ENCODE measurements around the gene SDE2.

Gene SDE2

GRCh38 chr1:226038661-226039060 lies 39.5 kb upstream of the SDE2 start:
- no CpG with 5 or more reads among the region's 1 CpG for WGBS (ENCODE audit: insufficient coverage)
- no peak for DNase-seq
- POLR2A ChIA-PET: no interaction called here
- Histone ChIP-seq H3K27me3 (replicated peaks in 2 of 5; ENCODE audit: control insufficient read depth in 4 of 5, insufficient read depth in 5 of 5, low read length in 4 of 5) (no peaks in the 10 kb centered on the region), H3K4me3 (ENCODE audit: control insufficient read depth in 1 of 7, extremely low read depth in 1 of 7, insufficient read depth in 4 of 7, low read depth in 2 of 7, low read length in 6 of 7) (no peak overlapping the region), H3K4me1 (ENCODE audit: control extremely low read depth in 1 of 4, control insufficient read depth in 4 of 4, insufficient read depth in 4 of 4, low read length in 3 of 4) (peaks cover 12 to 25% (median 19%) of the 10 kb centered on the region in 4 experiments), H3K27ac (ENCODE audit: insufficient read depth in 1 of 2, low read depth in 1 of 2, low read length in 2 of 2, poor library complexity in 1 of 2, severe bottlenecking in 2 of 2) (no peak overlapping the region), H3K36me3 (ENCODE audit: control insufficient read depth in 4 of 4, insufficient read depth in 4 of 4, low read length in 3 of 4) (no peaks in the 10 kb centered on the region), H3K9me3 (ENCODE audit: control extremely low read depth in 1 of 5, control insufficient read depth in 4 of 5, insufficient read depth in 2 of 5, low read depth in 1 of 5, low read length in 4 of 5) (no peaks in the 10 kb centered on the region)
- CTCF ChIA-PET: interaction anchor here (1.6 kb wide), 1 partner anchor 26 kb away, joined by 4 read pairs; no protein-coding TSS in a partner anchor

- ChIA-PET POLR2A (interaction anchor here (1.3 kb wide), 1 partner anchor 36 kb away, joined by 3 read pairs; the partner anchor contains the start of gene SDE2), CTCF (interaction anchor here (1.2 to 4.3 kb wide), 2 partner anchors 29 to 32 kb away, joined by 3 to 31 read pairs; no protein-coding TSS in a partner anchor)
- no peak for DNase-seq
- H3K27me3 ChIP-seq (replicated peaks in 2 of 5; ENCODE audit: control insufficient read depth in 4 of 5, insufficient read depth in 5 of 5, low read length in 4 of 5): no peaks in the 10 kb centered on the region
- 100% methylated on average over 5 of the region's 5 CpGs for WGBS (ENCODE audit: insufficient coverage)
- no peaks in the 10 kb centered on the region for H3K36me3 ChIP-seq (ENCODE audit: control insufficient read depth in 4 of 4, insufficient read depth in 4 of 4, low read length in 3 of 4)
- no peaks in the 10 kb centered on the region for H3K9me3 ChIP-seq (ENCODE audit: control extremely low read depth in 1 of 5, control insufficient read depth in 4 of 5, insufficient read depth in 2 of 5, low read depth in 1 of 5, low read length in 4 of 5)
- H3K4me3 ChIP-seq (ENCODE audit: control insufficient read depth in 1 of 7, extremely low read depth in 1 of 7, insufficient read depth in 4 of 7, low read depth in 2 of 7, low read length in 6 of 7): no peak overlapping the region
- H3K4me1 ChIP-seq (ENCODE audit: control extremely low read depth in 1 of 4, control insufficient read depth in 4 of 4, insufficient read depth in 4 of 4, low read length in 3 of 4): peaks cover 19 to 38% (median 25%) of the 10 kb centered on the region in 4 experiments
- H3K27ac ChIP-seq (ENCODE audit: insufficient read depth in 1 of 2, low read depth in 1 of 2, low read length in 2 of 2, poor library complexity in 1 of 2, severe bottlenecking in 2 of 2): peak overlapping the region in 1 of 2 experiments; percentile 52
Observed at GRCh38 chr1:226035915-226036314, 36.8 kb upstream of the SDE2 start.

- no peaks in the 10 kb centered on the region for H3K36me3 ChIP-seq (ENCODE audit: control insufficient read depth in 4 of 4, insufficient read depth in 4 of 4, low read length in 3 of 4)
- CTCF ChIA-PET: interaction anchor here (1.2 to 4.3 kb wide), 8 partner anchors 13 to 38 kb away, joined by 3 to 31 read pairs (median 7); no protein-coding TSS in a partner anchor
- POLR2A ChIA-PET: interaction anchor here (0.6 to 2.1 kb wide), 5 partner anchors 28 to 373 kb away, joined by 3 to 22 read pairs (median 7); partner anchors contain the start of genes H3-3A and SDE2
- H3K27ac ChIP-seq (ENCODE audit: insufficient read depth in 1 of 2, low read depth in 1 of 2, low read length in 2 of 2, poor library complexity in 1 of 2, severe bottlenecking in 2 of 2): peak overlapping the region in 1 of 2 experiments; percentile 51
- H3K9me3 ChIP-seq (ENCODE audit: control extremely low read depth in 1 of 5, control insufficient read depth in 4 of 5, insufficient read depth in 2 of 5, low read depth in 1 of 5, low read length in 4 of 5): no peaks in the 10 kb centered on the region
- H3K27me3 ChIP-seq (replicated peaks in 2 of 5; ENCODE audit: control insufficient read depth in 4 of 5, insufficient read depth in 5 of 5, low read length in 4 of 5): no peaks in the 10 kb centered on the region
- H3K4me1 ChIP-seq (ENCODE audit: control extremely low read depth in 1 of 4, control insufficient read depth in 4 of 4, insufficient read depth in 4 of 4, low read length in 3 of 4): peaks cover 19 to 47% (median 25%) of the 10 kb centered on the region in 4 experiments
- WGBS (ENCODE audit: insufficient coverage): 0% methylated on average over 3 of the region's 6 CpGs
- H3K4me3 ChIP-seq (ENCODE audit: control insufficient read depth in 1 of 7, extremely low read depth in 1 of 7, insufficient read depth in 4 of 7, low read depth in 2 of 7, low read length in 6 of 7): peak overlapping the region in 1 of 7 experiments; percentile 13
- peak; percentile 97 to 100 (median 99) for DNase-seq
Observed at GRCh38 chr1:226034482-226034881, 35.3 kb upstream of the SDE2 start.

GRCh38 chr1:226033991-226034390 lies 34.8 kb upstream of the SDE2 start:
- Histone ChIP-seq H3K36me3 (ENCODE audit: control insufficient read depth in 4 of 4, insufficient read depth in 4 of 4, low read length in 3 of 4) (no peaks in the 10 kb centered on the region), H3K4me1 (ENCODE audit: control extremely low read depth in 1 of 4, control insufficient read depth in 4 of 4, insufficient read depth in 4 of 4, low read length in 3 of 4) (peaks cover 19 to 52% (median 29%) of the 10 kb centered on the region in 4 experiments), H3K27me3 (replicated peaks in 2 of 5; ENCODE audit: control insufficient read depth in 4 of 5, insufficient read depth in 5 of 5, low read length in 4 of 5) (no peaks in the 10 kb centered on the region), H3K27ac (ENCODE audit: insufficient read depth in 1 of 2, low read depth in 1 of 2, low read length in 2 of 2, poor library complexity in 1 of 2, severe bottlenecking in 2 of 2) (peak overlapping the region in 1 of 2 experiments; percentile 51), H3K9me3 (ENCODE audit: control extremely low read depth in 1 of 5, control insufficient read depth in 4 of 5, insufficient read depth in 2 of 5, low read depth in 1 of 5, low read length in 4 of 5) (no peaks in the 10 kb centered on the region), H3K4me3 (ENCODE audit: control insufficient read depth in 1 of 7, extremely low read depth in 1 of 7, insufficient read depth in 4 of 7, low read depth in 2 of 7, low read length in 6 of 7) (peak overlapping the region in 4 of 7 experiments; percentile 2 to 43 (median 22))
- POLR2A ChIA-PET: interaction anchor here (0.6 to 2.1 kb wide), 5 partner anchors 9 to 341 kb away, joined by 3 to 22 read pairs (median 7); partner anchors contain the start of genes H3-3A and SDE2
- CTCF ChIA-PET: interaction anchor here (1.2 to 4.3 kb wide), 9 partner anchors 12 to 37 kb away, joined by 3 to 31 read pairs (median 7); no protein-coding TSS in a partner anchor
- no peak for DNase-seq

GRCh38 chr1:226033582-226033981 lies 34.4 kb upstream of the SDE2 start:
- no peak overlapping the region for H3K27ac ChIP-seq (ENCODE audit: insufficient read depth in 1 of 2, low read depth in 1 of 2, low read length in 2 of 2, poor library complexity in 1 of 2, severe bottlenecking in 2 of 2)
- H3K27me3 ChIP-seq (replicated peaks in 2 of 5; ENCODE audit: control insufficient read depth in 4 of 5, insufficient read depth in 5 of 5, low read length in 4 of 5): no peaks in the 10 kb centered on the region
- WGBS (ENCODE audit: insufficient coverage): 41% methylated on average over 3 of the region's 4 CpGs
- H3K9me3 ChIP-seq (ENCODE audit: control extremely low read depth in 1 of 5, control insufficient read depth in 4 of 5, insufficient read depth in 2 of 5, low read depth in 1 of 5, low read length in 4 of 5): no peaks in the 10 kb centered on the region
- peak overlapping the region in 3 of 7 experiments; percentile 2 to 43 (median 30) for H3K4me3 ChIP-seq (ENCODE audit: control insufficient read depth in 1 of 7, extremely low read depth in 1 of 7, insufficient read depth in 4 of 7, low read depth in 2 of 7, low read length in 6 of 7)
- CTCF ChIA-PET: interaction anchor here (1.2 to 4.3 kb wide), 9 partner anchors 12 to 37 kb away, joined by 3 to 31 read pairs (median 7); no protein-coding TSS in a partner anchor
- DNase-seq: peak; percentile 36 to 55 (median 55)
- POLR2A ChIA-PET: interaction anchor here (0.9 to 2.1 kb wide), 3 partner anchors 8 to 34 kb away, joined by 3 to 22 read pairs (median 7); partner anchors contain the start of genes H3-3A and SDE2
- H3K4me1 ChIP-seq (ENCODE audit: control extremely low read depth in 1 of 4, control insufficient read depth in 4 of 4, insufficient read depth in 4 of 4, low read length in 3 of 4): peaks cover 20 to 56% (median 31%) of the 10 kb centered on the region in 4 experiments
- no peaks in the 10 kb centered on the region for H3K36me3 ChIP-seq (ENCODE audit: control insufficient read depth in 4 of 4, insufficient read depth in 4 of 4, low read length in 3 of 4)

- DNase-seq: no peak
- no peaks in the 10 kb centered on the region for H3K36me3 ChIP-seq (ENCODE audit: control insufficient read depth in 4 of 4, insufficient read depth in 4 of 4, low read length in 3 of 4)
- CTCF ChIA-PET: interaction anchor here (1.1 to 1.6 kb wide), 5 partner anchors 10 to 43 kb away, joined by 4 to 6 read pairs (median 5); no protein-coding TSS in a partner anchor
- H3K27ac ChIP-seq (ENCODE audit: insufficient read depth in 1 of 2, low read depth in 1 of 2, low read length in 2 of 2, poor library complexity in 1 of 2, severe bottlenecking in 2 of 2): peak overlapping the region in 1 of 2 experiments; percentile 6
- POLR2A ChIA-PET: interaction anchor here (1.2 to 1.4 kb wide), 2 partner anchors 24 to 32 kb away, joined by 4 read pairs; partner anchors contain the start of gene H3-3A
- H3K9me3 ChIP-seq (ENCODE audit: control extremely low read depth in 1 of 5, control insufficient read depth in 4 of 5, insufficient read depth in 2 of 5, low read depth in 1 of 5, low read length in 4 of 5): no peaks in the 10 kb centered on the region
- H3K27me3 ChIP-seq (replicated peaks in 2 of 5; ENCODE audit: control insufficient read depth in 4 of 5, insufficient read depth in 5 of 5, low read length in 4 of 5): no peaks in the 10 kb centered on the region
- H3K4me1 ChIP-seq (ENCODE audit: control extremely low read depth in 1 of 4, control insufficient read depth in 4 of 4, insufficient read depth in 4 of 4, low read length in 3 of 4): peaks cover 12 to 44% (median 26%) of the 10 kb centered on the region in 4 experiments
- H3K4me3 ChIP-seq (ENCODE audit: control insufficient read depth in 1 of 7, extremely low read depth in 1 of 7, insufficient read depth in 4 of 7, low read depth in 2 of 7, low read length in 6 of 7): no peak overlapping the region
- 100% methylated on average over 3 of the region's 7 CpGs for WGBS (ENCODE audit: insufficient coverage)
Observed at GRCh38 chr1:226029568-226030225, 30.6 kb upstream of the SDE2 start.
